ENCODE data around the gene HOXA3. TPM values are rescaled to one million over a fixed set of nuclear protein-coding genes. Genes with fewer than 3 reads are reported as not detected.

Gene HOXA3
- total RNA-seq, 2 donors from 2014 or later: not detected

DNA sequence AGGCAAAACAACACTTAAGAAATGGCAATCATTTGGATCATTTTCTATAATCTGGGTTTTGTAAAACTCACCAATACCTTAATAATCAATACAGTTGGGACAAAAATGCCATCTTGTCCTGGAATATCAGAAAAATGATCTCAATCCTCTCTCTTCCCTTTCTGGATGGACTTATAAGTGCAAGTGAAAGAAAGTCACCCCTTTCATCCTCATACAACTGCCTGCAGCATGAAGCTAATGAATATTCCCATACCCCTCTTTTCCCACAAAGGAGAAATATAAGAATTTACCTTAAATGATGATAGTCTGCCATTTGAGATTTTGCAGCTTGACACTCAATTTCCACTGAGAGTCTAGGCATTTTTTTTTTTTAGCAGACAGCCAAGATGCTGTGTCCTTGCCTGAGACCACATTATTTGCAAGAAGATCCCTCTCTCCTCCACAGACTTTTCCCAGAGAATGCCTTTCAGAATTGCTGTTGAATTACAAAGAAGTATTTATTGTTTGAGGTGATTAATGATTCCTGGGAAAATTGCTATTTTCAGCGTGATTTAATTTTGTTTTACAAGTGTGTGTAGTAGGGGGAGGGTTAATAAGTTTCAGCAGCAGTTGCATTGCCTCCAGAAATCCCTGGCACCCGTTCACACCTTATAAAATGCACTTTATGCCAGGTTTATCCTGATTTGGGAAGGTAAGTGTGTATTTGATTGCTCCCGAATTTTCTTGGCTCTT is 25.6 kb downstream of the HOXA3 start:
- DNase-seq: no peak
- no peak overlapping the region for H3K4me3 ChIP-seq (ENCODE audit: low read length)
- H3K9me3 Mint-ChIP-seq: no peaks in the 10 kb centered on the region
- no peak overlapping the region for H3K27ac Mint-ChIP-seq
- H3K4me1 Mint-ChIP-seq: peaks cover 4% of the 10 kb centered on the region
- TF ChIP-seq, protein P1, sequence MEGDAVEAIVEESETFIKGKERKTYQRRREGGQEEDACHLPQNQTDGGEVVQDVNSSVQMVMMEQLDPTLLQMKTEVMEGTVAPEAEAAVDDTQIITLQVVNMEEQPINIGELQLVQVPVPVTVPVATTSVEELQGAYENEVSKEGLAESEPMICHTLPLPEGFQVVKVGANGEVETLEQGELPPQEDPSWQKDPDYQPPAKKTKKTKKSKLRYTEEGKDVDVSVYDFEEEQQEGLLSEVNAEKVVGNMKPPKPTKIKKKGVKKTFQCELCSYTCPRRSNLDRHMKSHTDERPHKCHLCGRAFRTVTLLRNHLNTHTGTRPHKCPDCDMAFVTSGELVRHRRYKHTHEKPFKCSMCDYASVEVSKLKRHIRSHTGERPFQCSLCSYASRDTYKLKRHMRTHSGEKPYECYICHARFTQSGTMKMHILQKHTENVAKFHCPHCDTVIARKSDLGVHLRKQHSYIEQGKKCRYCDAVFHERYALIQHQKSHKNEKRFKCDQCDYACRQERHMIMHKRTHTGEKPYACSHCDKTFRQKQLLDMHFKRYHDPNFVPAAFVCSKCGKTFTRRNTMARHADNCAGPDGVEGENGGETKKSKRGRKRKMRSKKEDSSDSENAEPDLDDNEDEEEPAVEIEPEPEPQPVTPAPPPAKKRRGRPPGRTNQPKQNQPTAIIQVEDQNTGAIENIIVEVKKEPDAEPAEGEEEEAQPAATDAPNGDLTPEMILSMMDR (conservative IDR thresholded peaks at IDR 0.05): no peak
- H3K27ac ChIP-seq (ENCODE audit: low read depth, low read length): no peak overlapping the region
- no peak overlapping the region for H3K4me3 Mint-ChIP-seq
- no peaks in the 10 kb centered on the region for H3K36me3 ChIP-seq (ENCODE audit: control insufficient read depth, insufficient read depth, low read length)
- no peaks in the 10 kb centered on the region for H3K36me3 Mint-ChIP-seq (ENCODE audit: low read depth)
- 21% methylated on average over 3 of the region's 3 CpGs; no CpG with 5 or more reads in 1 of the 2 experiments for WGBS, 2 experiments (ENCODE audit: insufficient coverage in 1 of 2, insufficient read length in 1 of 2)
- no peak overlapping the region for H3K9ac ChIP-seq (ENCODE audit: extremely low read depth, low read length, poor library complexity, severe bottlenecking)
- H3K27me3 ChIP-seq (ENCODE audit: control insufficient read depth, insufficient read depth, low read length, poor library complexity, severe bottlenecking): peaks cover 99% of the 10 kb centered on the region
- H3K4me1 ChIP-seq (ENCODE audit: control insufficient read depth, insufficient read depth, low read length): no peaks in the 10 kb centered on the region
- peaks cover 97% of the 10 kb centered on the region for H3K27me3 Mint-ChIP-seq (ENCODE audit: insufficient read depth)
- peaks cover 17% of the 10 kb centered on the region for H3K9me3 ChIP-seq (ENCODE audit: control insufficient read depth, low read length)

DNA sequence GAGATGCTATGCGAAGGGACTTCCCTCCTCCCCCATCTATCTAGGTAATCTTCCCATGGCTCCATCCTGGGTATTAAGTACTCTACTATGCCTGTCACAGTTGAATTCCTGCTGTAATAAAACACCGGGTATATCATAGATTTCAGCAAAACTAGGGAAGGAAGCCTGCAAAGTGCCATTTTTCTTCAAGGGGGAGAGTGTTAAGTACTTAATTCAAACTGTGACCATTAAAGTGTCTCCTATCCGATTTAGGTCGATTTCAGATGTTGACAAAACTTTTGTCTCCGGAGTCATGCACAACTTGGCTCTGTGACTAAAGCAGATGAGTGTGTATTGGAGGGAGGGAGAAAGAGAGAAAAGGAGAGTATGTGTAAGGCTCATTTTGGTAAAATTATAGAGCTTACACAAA is 26.4 kb downstream of the HOXA3 start:
- H3K4me1 ChIP-seq (ENCODE audit: control insufficient read depth, insufficient read depth, low read length): no peaks in the 10 kb centered on the region
- TF ChIP-seq, protein P1 (conservative IDR thresholded peaks at IDR 0.05): no peak
- 5 to 8% methylated on average over 4 to 5 of the region's 5 CpGs for WGBS, 2 experiments (ENCODE audit: insufficient coverage in 1 of 2, insufficient read length in 1 of 2)
- Mint-ChIP-seq H3K4me1 (peaks cover 4% of the 10 kb centered on the region), H3K27me3 (ENCODE audit: insufficient read depth) (peaks cover 97% of the 10 kb centered on the region), H3K36me3 (ENCODE audit: low read depth) (no peaks in the 10 kb centered on the region), H3K4me3 (no peak overlapping the region), H3K9me3 (no peaks in the 10 kb centered on the region), H3K27ac (no peak overlapping the region)
- H3K9ac ChIP-seq (ENCODE audit: extremely low read depth, low read length, poor library complexity, severe bottlenecking): no peak overlapping the region
- H3K27ac ChIP-seq (ENCODE audit: low read depth, low read length): no peak overlapping the region
- peaks cover 17% of the 10 kb centered on the region for H3K9me3 ChIP-seq (ENCODE audit: control insufficient read depth, low read length)
- H3K27me3 ChIP-seq (ENCODE audit: control insufficient read depth, insufficient read depth, low read length, poor library complexity, severe bottlenecking): peaks cover 99% of the 10 kb centered on the region
- DNase-seq: peak; percentile 27
- H3K4me3 ChIP-seq (ENCODE audit: low read length): no peak overlapping the region
- H3K36me3 ChIP-seq (ENCODE audit: control insufficient read depth, insufficient read depth, low read length): no peaks in the 10 kb centered on the region

DNA sequence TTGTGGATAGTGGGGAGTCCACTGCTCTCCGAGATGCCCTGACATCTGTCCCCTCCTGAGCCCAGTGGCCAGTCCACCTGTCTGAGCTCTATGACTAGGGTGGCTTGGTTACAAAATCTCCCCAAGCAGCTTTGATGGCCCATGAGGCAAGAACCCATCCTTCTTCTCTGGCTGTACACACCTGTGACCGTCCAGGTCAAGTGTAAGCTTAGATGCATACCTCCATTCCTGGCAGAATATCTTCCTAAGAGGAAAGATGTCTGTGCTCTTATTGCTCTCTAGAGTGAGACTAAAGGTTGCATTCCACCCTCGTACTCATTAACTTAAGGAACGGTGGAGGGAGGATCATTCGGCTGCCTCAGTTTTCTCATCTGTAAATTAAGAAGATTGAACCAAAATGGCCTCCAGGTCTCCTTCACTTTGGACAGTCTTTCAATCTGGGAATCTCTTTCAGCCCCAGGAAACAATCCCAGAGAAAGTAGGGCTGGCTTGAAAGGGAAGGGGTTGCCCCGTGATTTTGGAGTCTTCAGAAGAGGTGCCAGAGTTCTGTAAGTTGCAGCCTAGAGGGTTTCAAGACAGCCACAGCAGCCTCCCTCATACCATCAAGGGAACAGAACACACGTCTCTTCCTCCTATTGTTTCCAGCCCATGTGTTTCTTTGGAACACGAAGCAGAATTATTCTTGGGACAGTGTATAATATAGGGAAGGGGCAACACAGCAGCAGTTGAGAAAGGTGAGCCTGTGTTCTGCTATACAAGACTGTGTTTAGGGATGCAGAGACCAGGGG is 27.3 kb downstream of the HOXA3 start:
- TF ChIP-seq, protein P1 (conservative IDR thresholded peaks at IDR 0.05): no peak
- Histone ChIP-seq H3K9ac (ENCODE audit: extremely low read depth, low read length, poor library complexity, severe bottlenecking) (no peak overlapping the region), H3K4me3 (ENCODE audit: low read length) (no peak overlapping the region), H3K36me3 (ENCODE audit: control insufficient read depth, insufficient read depth, low read length) (no peaks in the 10 kb centered on the region), H3K27me3 (ENCODE audit: control insufficient read depth, insufficient read depth, low read length, poor library complexity, severe bottlenecking) (peaks cover 100% of the 10 kb centered on the region), H3K9me3 (ENCODE audit: control insufficient read depth, low read length) (peaks cover 17% of the 10 kb centered on the region), H3K4me1 (ENCODE audit: control insufficient read depth, insufficient read depth, low read length) (no peaks in the 10 kb centered on the region), H3K27ac (ENCODE audit: low read depth, low read length) (no peak overlapping the region)
- Mint-ChIP-seq H3K27me3 (ENCODE audit: insufficient read depth) (peaks cover 99% of the 10 kb centered on the region), H3K4me1 (peaks cover 4% of the 10 kb centered on the region), H3K27ac (no peak overlapping the region), H3K36me3 (ENCODE audit: low read depth) (no peaks in the 10 kb centered on the region), H3K9me3 (no peaks in the 10 kb centered on the region), H3K4me3 (no peak overlapping the region)
- DNase-seq: no peak
- WGBS, 2 experiments (ENCODE audit: insufficient coverage in 1 of 2, insufficient read length in 1 of 2): 29 to 34% methylated on average over 3 to 8 of the region's 8 CpGs
